ENCODE data around the gene CBFA2T3.
"Not testable (repeated sequence)": the region's sequence is repeated elsewhere in the genome, so short reads cannot be mapped to it uniquely, and the experiment has no call there.

CBFA2T3 gene

DNA sequence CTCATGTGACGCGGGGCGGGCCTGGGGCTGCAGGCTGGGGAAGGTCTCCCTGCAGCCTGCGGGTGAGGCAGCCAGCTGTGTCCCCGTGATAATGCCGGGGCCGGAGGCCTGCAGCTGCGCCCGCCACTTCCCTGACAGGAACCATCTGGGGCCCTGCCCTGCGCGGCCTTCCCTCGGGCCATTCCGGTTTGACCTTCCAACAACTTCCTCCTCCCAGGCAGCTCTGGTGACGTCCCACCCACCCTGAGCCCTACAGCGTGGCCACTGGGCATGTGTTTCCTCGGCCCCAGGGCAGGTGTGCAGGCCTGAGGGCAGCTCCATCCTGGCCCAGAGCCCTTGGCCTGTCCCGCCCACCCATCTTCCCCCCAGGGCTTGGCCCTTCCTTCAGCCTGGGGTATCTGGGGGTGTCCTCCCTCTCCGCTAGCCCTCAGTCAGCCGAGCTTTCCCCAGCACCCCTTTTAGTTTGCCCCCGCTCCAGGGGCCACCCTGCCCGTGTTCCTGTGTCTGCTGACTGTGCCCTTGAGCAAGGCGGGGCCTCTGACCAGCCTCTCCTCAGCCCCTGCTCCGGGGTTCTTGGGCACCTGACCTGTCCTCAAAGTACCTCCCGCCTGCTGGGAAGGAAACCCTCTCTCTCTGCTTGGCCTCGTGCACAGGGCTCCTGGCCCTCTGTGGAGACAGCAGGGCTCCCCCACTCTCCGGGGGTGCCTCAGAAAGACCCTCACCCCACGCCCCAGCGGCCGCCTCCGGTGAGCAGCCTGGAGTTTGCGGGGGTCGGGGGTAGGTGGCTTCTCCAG, at the start of gene CBFA2T3:
Gene CBFA2T3, minus strand, starts transcription at position 190 of the 794 bp plus-strand sequence. CDS start 400 bp downstream, outside the sequence.
- DNase-seq = no peak

DNA sequence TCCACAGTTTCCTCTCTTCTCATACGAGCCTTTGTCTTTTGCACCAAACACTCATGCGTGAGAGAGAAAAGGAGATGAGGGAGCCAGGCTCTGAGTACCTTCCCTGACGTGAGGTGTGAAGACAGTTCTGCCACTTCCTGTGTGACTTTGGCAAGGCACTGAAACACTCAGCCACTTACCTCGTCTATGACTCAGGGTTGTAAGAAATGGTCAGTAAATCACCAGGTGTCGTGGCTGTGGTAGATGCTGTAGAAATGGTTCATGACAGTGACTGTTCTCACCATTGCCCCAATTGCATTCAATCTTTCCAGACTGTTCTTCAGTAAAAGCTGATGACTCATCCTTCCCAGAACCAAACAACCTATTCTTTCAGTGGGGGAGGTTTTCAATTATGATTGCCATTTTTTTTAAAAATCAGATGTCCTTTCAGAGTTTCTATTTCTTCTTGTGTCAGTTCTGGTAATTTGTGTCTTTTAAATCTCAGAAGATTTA, 49.2 kb upstream of the CBFA2T3 start:
- no peak for DNase-seq

DNA sequence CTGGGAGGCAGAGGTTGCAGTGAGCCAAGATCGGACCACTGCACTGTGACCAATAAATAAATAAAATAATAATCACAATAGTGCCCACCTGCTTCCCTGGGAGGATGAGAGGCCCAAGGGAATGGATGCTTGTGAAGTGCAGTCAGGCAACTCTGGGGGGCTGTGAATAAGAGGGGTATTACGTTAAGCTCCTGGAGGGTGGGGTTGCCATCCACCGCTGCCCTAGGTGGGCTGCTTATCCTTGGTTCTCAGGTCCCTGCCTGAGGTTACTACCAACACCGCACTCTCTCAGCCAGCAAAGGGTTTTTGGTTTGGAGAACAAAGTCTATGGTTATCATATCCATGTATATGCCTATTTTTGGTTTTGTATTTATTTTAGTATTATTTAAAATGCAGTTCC, 48.6 kb upstream of the CBFA2T3 start:
- no peak for DNase-seq

DNA sequence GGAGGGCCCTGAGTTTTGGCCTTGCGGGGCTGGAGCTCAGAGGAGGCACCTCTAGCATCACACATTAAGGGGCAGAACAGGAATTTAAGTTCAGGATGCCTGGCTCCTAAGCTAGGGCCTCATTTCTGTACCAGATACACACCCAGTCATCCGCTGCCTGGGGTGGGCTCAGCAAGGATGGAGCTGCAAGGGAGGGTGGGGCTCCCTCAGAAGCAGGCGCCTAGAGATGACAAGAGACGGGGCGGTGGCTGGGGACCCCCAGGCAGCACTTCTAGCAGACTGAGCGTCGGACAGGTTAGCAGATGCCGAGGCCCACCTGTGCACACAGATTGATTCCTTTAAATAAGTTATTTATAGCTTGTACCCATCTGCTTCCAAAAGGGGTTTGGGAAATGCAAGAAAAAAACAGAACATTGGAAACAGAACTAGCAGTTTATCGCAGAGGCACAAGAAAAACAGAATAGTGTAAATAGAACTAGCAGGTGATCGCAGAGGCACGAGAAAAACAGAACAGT, 47.6 kb upstream of the CBFA2T3 start:
- DNase-seq = no peak

DNA sequence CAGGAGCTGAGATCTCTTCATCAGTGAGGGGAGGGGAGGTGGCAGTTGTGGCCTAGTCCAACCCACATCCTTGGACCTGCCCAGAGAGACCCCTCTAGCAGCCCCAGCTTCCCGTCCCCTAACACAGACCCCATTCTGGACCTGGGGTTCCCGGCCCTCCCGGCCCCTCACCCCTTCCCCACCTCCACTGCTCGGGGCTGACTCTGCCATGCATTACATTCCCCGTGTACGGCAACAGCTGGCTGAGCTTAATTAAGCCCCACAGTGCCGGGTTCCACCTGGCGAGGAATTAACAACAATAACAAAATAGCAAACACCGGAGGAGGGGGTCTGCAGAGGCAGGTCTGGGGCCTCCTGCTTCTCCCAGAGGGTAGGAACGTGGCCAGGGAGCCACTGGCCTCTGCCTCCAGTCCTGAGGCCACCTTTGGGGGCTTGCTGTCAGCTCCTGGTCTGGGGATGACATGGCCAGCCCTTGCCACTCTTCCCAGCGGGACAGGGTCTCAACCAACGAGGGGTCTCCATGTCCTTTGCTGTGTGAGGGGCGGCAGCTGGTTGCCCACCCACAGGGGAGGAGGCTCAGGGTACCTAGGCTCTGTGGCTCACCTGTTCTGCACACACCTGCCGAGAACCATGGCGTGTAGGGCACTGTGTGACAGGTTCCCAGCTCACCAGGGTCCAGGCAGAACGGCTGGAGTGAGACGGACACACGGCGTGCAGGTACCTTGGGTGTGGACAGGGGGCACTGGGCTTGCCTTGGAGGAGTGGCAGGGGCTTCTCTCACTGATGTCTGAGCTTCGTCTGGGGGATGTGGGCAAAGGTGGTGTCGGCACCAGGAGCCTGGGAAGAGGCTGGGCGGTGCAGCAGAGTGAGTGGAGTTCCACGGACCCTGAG, 46.9 kb upstream of the CBFA2T3 start:
- DNase-seq = no peak

DNA sequence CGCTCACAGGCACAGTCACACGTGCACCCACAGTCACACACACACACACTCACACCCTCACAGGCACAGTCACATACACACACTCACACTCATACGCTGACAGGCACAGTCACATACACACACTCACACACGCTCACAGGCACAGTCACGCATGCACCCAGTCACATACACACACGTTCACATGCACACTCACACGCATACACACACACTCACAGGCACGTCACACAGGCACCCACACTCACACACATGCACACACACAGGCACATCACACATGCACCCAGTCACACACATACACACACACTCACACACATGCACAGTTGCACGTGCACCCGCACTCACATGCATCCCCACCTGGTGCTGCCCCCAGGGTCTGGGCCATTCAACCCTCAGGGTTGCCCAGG, 46.1 kb upstream of the CBFA2T3 start:
- DNase-seq = no peak

DNA sequence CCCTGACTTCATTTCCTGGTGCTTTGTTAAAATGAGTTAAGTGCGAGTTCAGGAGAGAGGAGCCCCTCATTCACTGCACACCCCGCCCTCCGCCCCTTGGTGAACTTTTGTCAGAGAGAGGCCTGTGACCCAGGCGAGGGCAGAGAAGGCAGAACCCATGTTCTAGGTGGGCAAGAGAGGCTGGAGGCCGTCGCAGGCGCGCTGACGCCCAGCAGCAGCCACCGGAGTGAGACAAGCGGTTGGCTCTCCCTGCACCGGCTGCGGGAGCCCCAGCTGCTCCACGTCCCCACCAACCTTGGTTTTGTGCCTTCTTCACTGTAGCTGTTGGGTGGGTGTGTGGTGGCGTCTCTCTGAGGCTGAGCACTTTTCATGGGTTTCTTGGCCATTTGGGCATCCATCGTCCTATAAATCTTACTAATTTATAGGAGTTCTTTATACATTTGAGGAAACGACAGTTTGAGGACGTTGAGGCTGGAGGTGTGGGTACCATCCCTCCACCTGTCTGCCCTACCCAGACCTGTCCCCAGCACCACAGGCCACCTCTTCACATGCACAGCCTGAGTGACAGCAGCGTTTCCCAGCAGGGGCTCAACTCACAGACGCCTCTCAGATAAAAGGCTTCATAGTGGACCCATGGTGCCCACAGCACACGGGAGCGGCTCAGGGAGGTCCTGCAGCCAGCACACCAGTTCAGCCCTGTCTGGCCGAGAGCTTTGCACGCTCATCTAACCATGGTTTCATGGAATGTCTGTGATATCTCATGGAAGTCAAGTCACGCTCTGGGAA, 45.2 kb upstream of the CBFA2T3 start:
- DNase-seq = no peak

DNA sequence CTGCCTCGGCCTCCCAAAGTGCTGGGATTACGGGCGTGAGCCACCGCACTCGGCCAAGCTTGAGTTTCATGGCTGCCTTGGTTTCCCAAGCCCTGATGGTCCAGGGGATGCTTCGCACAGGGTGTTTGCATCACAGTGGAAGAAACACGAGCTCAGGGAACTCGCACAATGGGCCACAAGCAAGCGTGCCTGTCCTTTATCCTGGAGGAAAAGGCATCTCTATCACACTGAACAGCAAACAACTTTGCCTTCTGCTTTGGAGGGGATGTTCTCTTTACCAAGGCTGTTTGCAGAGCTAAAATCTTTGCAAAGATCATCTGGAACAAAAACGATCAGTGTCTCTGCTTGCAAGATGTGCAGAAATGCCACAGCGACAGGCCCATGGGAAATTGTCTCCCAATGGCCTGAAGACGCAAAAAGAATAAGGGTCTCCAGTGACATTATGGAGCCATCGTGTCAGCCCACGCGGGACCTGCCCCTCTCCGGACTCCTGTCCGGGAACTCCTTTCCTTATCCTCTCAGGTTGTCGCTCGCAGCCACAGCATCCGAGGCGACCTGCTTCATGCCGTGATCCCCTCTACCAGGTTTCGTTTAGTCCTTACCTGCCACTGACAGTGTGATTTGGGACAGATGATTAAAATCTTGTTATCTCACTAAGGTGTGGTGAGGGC, 44.1 kb upstream of the CBFA2T3 start:
- DNase-seq = no peak

DNA sequence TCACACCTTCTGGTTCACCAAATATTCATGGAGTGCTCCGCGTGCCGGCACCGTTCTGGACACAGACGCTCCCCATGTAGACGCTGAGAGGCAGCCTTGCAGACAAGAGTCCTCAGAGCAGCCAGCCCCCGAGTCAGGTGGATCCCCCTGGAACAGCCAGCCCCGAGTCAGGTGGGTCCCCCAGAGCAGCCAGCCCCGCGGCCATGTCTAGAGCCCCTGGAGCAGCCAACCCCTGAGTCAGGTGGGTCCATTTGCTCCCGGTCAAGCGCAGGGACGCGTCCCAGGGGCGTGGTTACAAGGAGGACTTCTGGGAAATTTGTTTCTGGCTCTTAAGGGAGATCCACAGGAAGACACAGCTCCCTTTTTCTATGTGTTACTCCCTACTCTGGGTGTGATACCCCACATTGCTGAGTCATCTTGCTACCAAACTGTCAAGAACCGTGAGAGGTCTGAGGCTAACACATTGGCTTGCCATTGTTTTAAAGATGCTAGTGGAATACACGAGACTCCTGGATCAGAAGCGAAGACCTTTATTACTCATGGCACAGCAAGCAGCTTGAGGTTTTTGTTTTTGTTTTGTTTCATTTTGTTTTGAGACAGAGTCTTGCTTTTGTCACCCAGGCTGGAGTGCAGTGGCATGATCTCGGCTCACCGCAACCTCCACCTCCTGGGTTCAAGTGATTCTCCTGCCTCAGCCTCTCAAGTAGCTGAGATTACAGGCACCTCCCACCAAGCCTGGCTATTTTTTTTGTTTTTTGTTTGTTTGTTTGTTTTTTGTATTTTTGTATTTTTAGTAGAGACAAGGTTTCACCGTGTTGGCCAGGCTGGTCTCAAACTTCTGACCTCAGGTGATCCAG, 43.3 kb upstream of the CBFA2T3 start:
- DNase-seq = no peak

DNA sequence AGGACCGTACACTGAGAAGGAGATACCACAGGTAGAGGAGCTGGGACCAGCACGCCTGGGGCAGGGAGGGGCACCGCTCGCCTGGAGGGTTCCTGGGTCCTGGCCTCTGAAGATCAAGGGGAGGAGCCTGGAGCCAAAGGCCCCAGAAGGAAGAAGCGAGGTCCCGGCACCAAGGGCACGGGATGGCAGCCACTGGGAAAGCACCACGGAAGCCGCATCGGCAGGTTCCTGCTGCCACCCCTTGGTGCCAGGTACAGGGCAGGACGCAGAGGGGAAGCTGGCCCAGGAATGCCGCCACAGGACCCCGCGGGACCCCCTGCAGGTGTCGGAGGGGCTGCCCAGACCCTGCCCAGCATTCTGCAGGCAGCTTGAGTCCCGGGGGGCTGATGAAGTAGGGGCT, 42.5 kb upstream of the CBFA2T3 start:
- no peak for DNase-seq

DNA sequence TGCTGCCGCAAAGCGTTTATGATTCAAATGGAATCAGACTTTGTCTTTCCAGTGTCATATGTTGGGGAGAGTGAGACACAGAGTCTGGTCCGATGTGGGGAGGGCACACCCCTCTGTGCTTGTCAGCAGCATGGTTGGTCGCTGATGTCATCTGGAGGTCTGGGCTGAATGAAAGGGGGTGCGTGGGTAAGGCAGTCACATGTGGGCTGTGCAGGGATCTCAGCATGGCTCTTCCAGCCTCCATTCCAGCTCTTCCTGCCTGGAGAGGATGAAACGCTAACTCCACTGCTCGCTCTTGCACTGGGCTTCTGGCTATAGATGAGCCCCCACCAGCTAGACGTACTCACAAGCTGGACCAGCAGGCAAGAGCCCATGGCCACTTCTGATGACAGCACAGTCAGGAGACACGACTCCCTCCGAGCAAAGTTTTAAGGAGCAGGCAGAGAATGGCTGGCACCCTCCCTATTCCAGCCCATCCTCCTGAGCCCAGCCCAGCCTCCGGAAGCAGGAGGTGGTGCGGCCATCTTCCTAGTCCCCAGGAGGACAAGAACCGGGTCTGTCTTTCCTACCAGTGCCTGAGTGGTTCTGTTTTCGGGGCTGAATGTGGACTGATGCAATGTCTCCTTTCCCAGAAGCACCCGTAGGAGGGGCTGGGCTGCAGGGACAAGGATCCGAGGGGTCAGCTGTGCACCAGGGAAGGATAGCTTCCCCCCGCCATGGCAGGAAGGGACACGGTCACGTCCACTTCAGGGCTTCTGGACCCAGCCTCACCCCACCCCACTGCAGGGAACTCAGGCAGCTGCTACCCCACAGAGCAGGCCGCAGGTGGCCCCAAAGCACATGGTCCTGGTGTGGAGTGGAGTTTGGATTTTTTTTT, 41.5 kb upstream of the CBFA2T3 start:
- no peak for DNase-seq

DNA sequence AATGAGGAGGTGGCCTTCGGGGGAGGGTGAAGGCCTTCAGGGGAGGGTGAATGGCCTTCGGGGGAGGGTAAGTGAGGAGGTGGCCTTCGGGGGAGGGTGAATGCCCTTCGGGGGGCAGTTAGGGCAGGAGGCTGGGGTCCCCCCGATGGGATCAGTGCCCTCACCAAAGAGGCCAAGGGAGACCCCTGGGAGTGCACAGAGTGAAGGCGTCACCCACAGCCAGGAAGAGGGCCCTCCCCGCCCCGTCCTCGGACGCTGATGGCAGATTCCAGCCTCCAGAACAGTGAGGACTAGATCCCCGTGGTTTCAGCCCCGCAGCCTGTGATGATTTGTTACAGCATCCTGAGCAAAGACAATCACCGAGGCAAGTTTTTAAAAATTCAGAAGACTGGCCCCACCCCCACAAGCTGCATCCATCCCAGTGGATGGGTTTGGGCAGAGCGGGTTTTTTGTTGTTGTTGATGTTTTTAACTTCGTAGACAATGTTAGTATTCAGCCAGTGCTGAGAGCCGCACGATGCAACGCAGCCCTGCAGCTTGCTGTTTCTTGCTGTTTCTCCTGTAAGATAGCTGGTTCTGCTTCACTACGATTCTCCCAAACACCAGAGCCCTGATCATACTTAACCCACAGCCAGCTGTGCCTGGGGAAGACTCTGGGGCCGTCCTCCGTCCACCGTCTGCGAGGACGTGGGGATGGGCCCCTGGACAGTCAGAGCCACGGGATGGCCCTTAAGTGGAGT, 40.7 kb upstream of the CBFA2T3 start:
- DNase-seq = no peak

DNA sequence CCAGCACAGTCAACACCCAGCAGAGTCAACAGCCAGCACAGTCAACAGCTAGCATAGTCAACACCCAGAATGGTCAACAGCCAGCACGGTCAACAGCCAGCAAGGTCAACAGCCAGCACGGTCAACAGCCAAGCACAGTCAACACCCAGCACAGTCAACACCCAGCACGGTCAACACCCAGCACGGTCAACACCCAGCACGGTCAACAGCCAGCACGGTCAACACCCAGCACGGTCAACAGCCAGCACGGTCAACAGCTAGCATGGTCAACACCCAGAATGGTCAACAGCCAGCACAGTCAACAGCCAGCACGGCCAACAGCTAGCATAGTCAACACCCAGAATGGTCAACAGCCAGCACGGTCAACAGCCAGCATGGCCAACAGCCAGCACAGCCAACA, 39.6 kb upstream of the CBFA2T3 start:
- DNase-seq = not testable (repeated sequence)

DNA sequence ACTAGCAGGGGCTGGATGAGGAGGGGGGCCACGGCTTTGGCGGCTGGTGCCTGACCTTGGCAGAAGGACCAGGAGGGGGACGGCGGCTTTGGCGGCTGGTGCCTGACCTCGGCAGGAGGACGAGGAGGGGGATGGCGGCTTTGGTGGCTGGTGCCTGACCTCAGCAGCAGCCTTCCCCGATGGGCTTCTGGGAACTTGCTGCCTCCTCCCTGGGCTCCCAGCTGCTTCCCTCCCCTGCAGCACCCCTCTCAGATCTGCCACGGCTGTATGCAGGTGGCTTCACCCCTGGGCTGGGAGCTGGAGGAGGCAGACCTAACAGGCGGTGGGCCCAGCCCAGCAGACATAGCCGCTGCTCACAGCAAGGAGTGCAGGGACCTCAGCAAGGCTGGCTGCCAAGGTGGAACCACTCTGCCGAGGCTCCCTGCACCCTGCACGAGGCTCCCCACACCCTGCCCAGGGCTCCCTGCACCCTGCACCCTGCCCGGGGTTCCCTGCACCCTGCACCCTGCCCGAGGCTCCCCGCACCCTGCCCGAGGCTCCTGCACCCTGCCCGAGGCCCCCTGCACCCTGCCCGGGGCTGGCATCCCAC, 38.4 kb upstream of the CBFA2T3 start:
- no peak for DNase-seq

DNA sequence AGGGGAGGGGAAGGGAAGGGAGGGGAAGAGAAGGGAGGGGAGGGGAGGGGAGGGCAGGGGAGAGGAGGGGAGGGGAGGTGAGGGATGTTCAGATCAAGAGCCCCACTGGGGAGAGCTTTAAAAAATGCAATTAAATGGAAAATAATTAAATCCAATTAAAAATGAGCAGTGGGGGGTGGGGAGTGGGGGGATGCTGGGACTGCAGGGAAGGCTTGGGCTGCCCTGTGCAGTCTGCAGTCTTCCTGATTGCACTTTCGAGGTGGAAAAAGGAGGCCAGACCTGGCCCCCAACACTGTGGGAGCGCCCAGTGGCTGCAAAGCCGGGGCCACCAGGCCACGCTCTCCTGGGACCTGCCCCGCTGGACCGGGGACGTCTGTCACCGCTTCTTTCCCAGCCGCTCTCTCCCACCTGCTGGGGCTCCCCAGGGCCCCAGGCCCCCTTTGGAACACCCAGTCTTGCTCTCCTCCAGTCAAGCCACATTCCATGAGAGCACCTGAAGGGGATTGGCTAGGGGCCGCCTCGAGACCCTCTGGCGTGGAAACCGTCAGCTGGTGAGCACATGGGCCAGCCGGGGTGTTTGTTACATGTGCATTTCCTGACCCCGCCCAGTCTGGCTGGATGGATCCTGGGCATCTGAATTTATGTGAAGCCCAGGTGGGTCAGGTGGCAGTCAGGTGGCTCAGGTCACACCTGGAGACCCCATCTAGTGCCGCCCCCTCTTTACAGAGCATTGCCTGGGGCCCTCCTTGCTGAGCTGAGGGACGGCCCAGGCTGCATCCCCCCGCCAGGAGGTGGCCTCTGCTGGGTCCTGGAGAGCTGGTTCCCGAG, 37.6 kb upstream of the CBFA2T3 start:
- DNase-seq = no peak

DNA sequence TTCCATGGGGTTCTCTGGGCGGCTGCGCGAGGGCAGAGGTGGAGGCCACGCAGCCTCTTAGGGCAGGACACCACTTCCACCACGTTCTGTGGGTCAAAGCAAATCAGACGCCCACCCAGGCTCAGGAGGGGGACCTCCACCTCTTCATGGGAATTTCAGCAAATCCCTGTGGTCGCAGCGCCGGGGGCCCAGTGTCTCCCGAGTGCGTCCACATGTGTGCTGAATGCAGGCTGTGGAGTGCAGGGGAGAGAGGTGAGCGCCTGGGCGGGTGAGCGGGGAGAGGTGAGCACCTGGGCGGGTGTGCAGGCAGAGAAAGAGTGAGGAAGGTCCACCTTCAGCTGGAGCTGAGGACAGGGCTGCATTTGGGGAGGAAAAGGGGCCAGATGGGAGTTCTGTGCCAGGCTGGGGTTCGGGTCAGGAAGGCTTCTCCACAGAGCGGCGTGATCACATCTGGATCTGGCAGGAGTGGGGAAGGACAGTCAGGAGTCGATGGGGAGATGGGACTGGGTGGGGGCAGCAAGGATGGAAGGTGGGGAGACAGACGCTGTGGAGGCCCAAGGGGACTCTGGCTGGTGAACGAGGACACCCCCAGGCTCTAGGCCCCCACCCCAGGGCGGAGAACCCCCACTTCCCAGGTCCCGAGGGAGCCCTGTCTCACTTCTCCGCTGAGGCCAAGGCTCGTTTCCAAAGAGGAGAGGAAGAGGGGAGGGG, 36.8 kb upstream of the CBFA2T3 start:
- DNase-seq = no peak

DNA sequence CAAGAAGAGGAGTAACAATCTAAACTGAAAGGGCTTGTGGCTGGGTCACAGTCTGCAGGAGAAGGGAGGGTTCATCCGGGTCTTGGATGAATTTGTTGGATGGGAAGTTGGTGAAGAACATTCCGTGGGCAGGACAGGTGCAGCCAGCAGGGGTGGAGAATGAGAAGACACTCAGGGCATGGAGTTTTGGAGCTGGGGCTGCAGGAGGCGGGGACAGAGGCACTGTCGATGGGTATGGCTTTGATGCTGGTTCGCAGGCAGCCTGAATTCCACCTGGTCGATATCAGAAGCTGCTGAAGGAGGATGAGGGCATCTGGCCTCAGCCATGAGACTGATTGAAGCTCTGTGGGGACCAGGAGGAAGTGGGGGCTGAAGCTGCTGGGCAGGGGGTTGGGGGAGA, 36.1 kb upstream of the CBFA2T3 start:
- no peak for DNase-seq

Measured in cerebellar nuclear complex (tissue), 1 donor.